Sigmoid colon (tissue), 7 donors: ENCODE results near the gene VSTM2L. TPM values are rescaled to one million over a fixed set of nuclear protein-coding genes. Genes with fewer than 3 reads are reported as not detected.

Source experiments
- DNase-seq: peaks from one replicate; pipeline ENCODE4 v3.0.0-alpha.2; 2019
- H3K27ac ChIP-seq, 4 donors: fragments of 200-600 bp; sonication (generic); one replicate each; pipeline ENCODE4 v1.5.1; 2016 to 2019; ENCODE audit warnings: mild to moderate bottlenecking in 1 of 4
- H3K27me3 ChIP-seq, 3 donors: fragments of 200-600 bp; sonication (generic); one replicate each; pipeline ENCODE4 v1.5.1; 2019; ENCODE audit warnings: mild to moderate bottlenecking in 1 of 3
- H3K36me3 ChIP-seq, 4 donors: fragments of 200-600 bp; sonication (generic); one replicate each; pipeline ENCODE4 v1.5.1; 2016 to 2019
- H3K4me1 ChIP-seq, 4 donors: fragments of 200-600 bp; sonication (generic); one replicate each; pipeline ENCODE4 v1.5.1; 2017 to 2019
- H3K4me3 ChIP-seq, 4 donors: fragments of 200-600 bp; sonication (generic); one replicate each; pipeline ENCODE4 v1.5.1; 2017 to 2019; ENCODE audit warnings: mild to moderate bottlenecking in 2 of 4, moderate library complexity in 1 of 4
- H3K9me3 ChIP-seq, 4 donors: fragments of 200-600 bp in 3 of 4; sonication (generic) in 3 of 4; one replicate each; pipeline versions ENCODE4 v1.5.1 to v1.6.1; 2013 to 2019
- CTCF ChIP-seq, 4 experiments: fragments of 450-650 bp in 3 of 4; fragments of 200-600 bp in 1 of 4; IDR thresholded peaks; one replicate each; pipeline ENCODE4 v1.5.1; 2016 to 2019; ENCODE audit warnings: antibody characterized with exemption in 4 of 4, mild to moderate bottlenecking in 3 of 4, moderate library complexity in 2 of 4
- EP300 ChIP-seq, 4 donors: sonication (generic); formaldehyde crosslinking; IDR thresholded peaks; one replicate each; pipeline ENCODE4 v1.6.1; 2017; ENCODE audit warnings: antibody characterized with exemption in 4 of 4
- POLR2A ChIP-seq, 2 donors: fragments of 450-650 bp; IDR thresholded peaks; one replicate each; pipeline ENCODE4 v1.6.1; 2016; ENCODE audit warnings: antibody characterized with exemption in 2 of 2, mild to moderate bottlenecking in 2 of 2, moderate library complexity in 2 of 2
- POLR2AphosphoS5 ChIP-seq, 4 donors: sonication (generic); formaldehyde crosslinking; IDR thresholded peaks; one replicate each; pipeline ENCODE4 v1.6.1; 2017; ENCODE audit warnings: antibody characterized with exemption in 4 of 4
- WGBS, 2 donors: extraction: QIAGEN DNeasy Blood & Tissue Kit; methylation state at CpG; one replicate each; pipeline ENCODE4 v1.1.7; 2013; 5-methylcytosine and 5-hydroxymethylcytosine counted together
- intact Hi-C: fragments of 100-400 bp; cut with DNase I; formaldehyde crosslinking; loops from one replicate; pipeline ENCODE4 v1.15.1; 2023
- polyA plus RNA-seq, 3 donors: library from polyadenylated mRNA; stranded (reverse); fragments of 200-250 nt; gene quantifications; one replicate each; pipeline ENCODE4 v1.2.3, GENCODE V29; 2013
- total RNA-seq, 4 donors: library from RNA; depleted of rRNA; stranded (reverse); fragments of >200 nt; gene quantifications; one replicate each; pipeline ENCODE4 v1.1.0, GENCODE V29; 2016
- donor health status: healthy with polysubstance abuse.
- donor health status: Bipolar disorder and iron deficiency.
- donor health status: healthy.

VSTM2L gene
- total and polyA plus RNA-seq, 7 donors, result 1.5 to 3.4 (median 2.5) TPM; not detected in 2

- intact Hi-C loops, result no loop called here
- no peaks in the 10 kb centered on the region for H3K9me3 ChIP-seq
- no peaks in the 10 kb centered on the region for H3K36me3 ChIP-seq
- no peak for DNase-seq
- 90 to 92% methylated on average over 47 of the region's 47 CpGs for WGBS, 2 donors
- H3K4me3 ChIP-seq, result no peak overlapping the region
- H3K27ac ChIP-seq, result no peak overlapping the region
- TF ChIP-seq POLR2AphosphoS5 (IDR thresholded peaks at IDR 0.05) (no peak), CTCF (IDR thresholded peaks at IDR 0.05) (no peak), POLR2A (IDR thresholded peaks at IDR 0.05) (no peak), EP300 (IDR thresholded peaks at IDR 0.05) (no peak)
- no peaks in the 10 kb centered on the region for H3K4me1 ChIP-seq
- H3K27me3 ChIP-seq, result peaks cover 0 to 11% (median 0%) of the 10 kb centered on the region in 3 donors
Measured at GRCh38 chr20:37943501-37944455, 40.9 kb downstream of the VSTM2L start.

- H3K27ac ChIP-seq, result no peak overlapping the region
- H3K9me3 ChIP-seq, result no peaks in the 10 kb centered on the region
- TF ChIP-seq EP300 (IDR thresholded peaks at IDR 0.05) (no peak), POLR2AphosphoS5 (IDR thresholded peaks at IDR 0.05) (no peak), POLR2A (IDR thresholded peaks at IDR 0.05) (no peak), CTCF (IDR thresholded peaks at IDR 0.05) (no peak)
- H3K36me3 ChIP-seq, result no peaks in the 10 kb centered on the region
- no peaks in the 10 kb centered on the region for H3K4me1 ChIP-seq
- DNase-seq, result no peak
- peaks cover 0 to 11% (median 0%) of the 10 kb centered on the region in 3 donors for H3K27me3 ChIP-seq
- WGBS, 2 donors, result 71 to 81% methylated on average over 11 of the region's 11 CpGs
- intact Hi-C loops, result no loop called here
- H3K4me3 ChIP-seq, result no peak overlapping the region
Measured at GRCh38 chr20:37944456-37944981, 41.6 kb downstream of the VSTM2L start.

GRCh38 chr20:37945091-37945547, 42.2 kb downstream of the VSTM2L start:
- intact Hi-C loops, result no loop called here
- no peak for DNase-seq
- Histone ChIP-seq H3K27ac (no peak overlapping the region), H3K9me3 (no peaks in the 10 kb centered on the region), H3K27me3 (peaks cover 0 to 11% (median 0%) of the 10 kb centered on the region in 3 donors), H3K36me3 (no peaks in the 10 kb centered on the region), H3K4me1 (no peaks in the 10 kb centered on the region), H3K4me3 (no peak overlapping the region)
- TF ChIP-seq EP300 (IDR thresholded peaks at IDR 0.05) (no peak), POLR2AphosphoS5 (IDR thresholded peaks at IDR 0.05) (no peak), CTCF (IDR thresholded peaks at IDR 0.05) (no peak), POLR2A (IDR thresholded peaks at IDR 0.05) (no peak)
- WGBS, 2 donors, result 17 to 62% methylated on average over 11 of the region's 11 CpGs

- no peak for DNase-seq
- H3K36me3 ChIP-seq, result no peaks in the 10 kb centered on the region
- H3K4me1 ChIP-seq, result no peaks in the 10 kb centered on the region
- 86 to 88% methylated on average over 5 of the region's 5 CpGs for WGBS, 2 donors
- H3K27ac ChIP-seq, result no peak overlapping the region
- TF ChIP-seq CTCF (IDR thresholded peaks at IDR 0.05), result no peak
- no peak for TF ChIP-seq EP300 (IDR thresholded peaks at IDR 0.05)
- no peak for TF ChIP-seq POLR2A (IDR thresholded peaks at IDR 0.05)
- no peak for TF ChIP-seq POLR2AphosphoS5 (IDR thresholded peaks at IDR 0.05)
- H3K9me3 ChIP-seq, result no peaks in the 10 kb centered on the region
- peaks cover 0 to 11% (median 0%) of the 10 kb centered on the region in 3 donors for H3K27me3 ChIP-seq
- intact Hi-C loops, result no loop called here
- no peak overlapping the region for H3K4me3 ChIP-seq
Measured at GRCh38 chr20:37946946-37947345, 44.0 kb downstream of the VSTM2L start.
